ENCODE measurements around the gene CTNNA2.

GRCh38 chr2:80061881-80062280 is 549.0 kb downstream of the CTNNA2 start:
- TF ChIP-seq CHD2 (IDR thresholded peaks at IDR 0.05; ENCODE audit: low read length, partially characterized antibody), result no peak
- no peak for TF ChIP-seq CTCF (IDR thresholded peaks at IDR 0.05)
- no peak for TF ChIP-seq SMC3 (IDR thresholded peaks at IDR 0.05)

Data from A549 (cell line).